Panc1 (cell line): Measurements from ENCODE around the gene ATP6V1C2. TPM values are rescaled to one million over a fixed set of nuclear protein-coding genes. Genes with fewer than 3 reads are reported as not detected.

ENCODE experiments used
- ATAC-seq: fragments of 200-7000 bp; cut with Tn5 transposase; 2 replicates; pipeline ENCODE4 v1.9.1; 2020; ENCODE audit warnings: mild to moderate bottlenecking, moderate library complexity
- BruUV-seq: library from RNA; stranded (reverse); fragments of 400-500 nt; replicated peaks from 2 replicates; lab custom pipeline; 2021; lab: Mats Ljungman, UMichigan
- CTCF ChIA-PET: fragments of 300-600 bp; sonication (Branson Sonifier 250); formaldehyde crosslinking; loops from one replicate; lab custom pipeline; 2022; ENCODE audit warnings: antibody characterized with exemption; lab: Charles Lee
- POLR2A ChIA-PET: fragments of 300-600 bp; sonication (Branson Sonifier 250); formaldehyde crosslinking; loops from one replicate; lab custom pipeline; 2022; ENCODE audit warnings: antibody characterized with exemption; lab: Charles Lee
- DNase-seq: peaks from one replicate; pipeline ENCODE4 v3.0.0-alpha.2; 2010; ENCODE audit warnings: low read depth, low spot score
- H3K27ac ChIP-seq: 2 replicates; pipeline ENCODE4 v1.5.1; 2011; ENCODE audit warnings: mild to moderate bottlenecking, low read length, inconsistent platforms
- H3K27me3 ChIP-seq: fragments of 200-500 bp; sonication (Bioruptor generic); 2 replicates; pipeline ENCODE4 v1.6.0; 2014; ENCODE audit warnings: low read length, inconsistent platforms; ENCODE audit not compliant: control insufficient read depth, insufficient read depth
- H3K36me3 ChIP-seq: fragments of 200-500 bp; sonication (Bioruptor generic); 2 replicates; pipeline ENCODE4 v1.5.1; 2014; ENCODE audit warnings: inconsistent platforms, mild to moderate bottlenecking, low read length, moderate library complexity; ENCODE audit not compliant: control insufficient read depth, insufficient read depth
- H3K4me1 ChIP-seq: 2 replicates; pipeline ENCODE4 v1.5.1; 2011; ENCODE audit warnings: inconsistent platforms, mild to moderate bottlenecking, low read length, moderate library complexity; ENCODE audit not compliant: control insufficient read depth, insufficient read depth
- H3K4me3 ChIP-seq, 2 experiments: 2 replicates each; pipeline ENCODE4 v1.5.1; 2011 to 2012; ENCODE audit warnings: low read depth in 2 of 2, low read length in 2 of 2, mild to moderate bottlenecking in 2 of 2, inconsistent platforms in 1 of 2, moderate library complexity in 1 of 2
- H3K9me3 ChIP-seq: fragments of 200-500 bp; sonication (Bioruptor generic); 2 replicates; pipeline ENCODE4 v1.5.1; 2014; ENCODE audit warnings: low read depth, mild to moderate bottlenecking, inconsistent platforms, low read length, moderate library complexity; ENCODE audit not compliant: control insufficient read depth, insufficient read depth
- POLR2AphosphoS5 ChIP-seq: IDR thresholded peaks from 2 replicates; pipeline ENCODE4 v1.6.1; 2012; ENCODE audit warnings: mild to moderate bottlenecking, low read depth, low read length, moderate library complexity
- REST ChIP-seq, 2 experiments: IDR thresholded peaks; 2 replicates each; pipeline ENCODE4 v1.6.1; 2011 to 2012; ENCODE audit warnings: low read depth in 2 of 2, control low read depth in 1 of 2, low read length in 1 of 2, mild to moderate bottlenecking in 1 of 2, moderate library complexity in 1 of 2; ENCODE audit not compliant: insufficient read depth in 1 of 2
- SIN3A ChIP-seq: IDR thresholded peaks from 2 replicates; pipeline ENCODE4 v1.6.1; 2012; ENCODE audit warnings: low read depth, mild to moderate bottlenecking, low read length, moderate library complexity, borderline replicate concordance; ENCODE audit not compliant: insufficient read depth
- TCF7L2 ChIP-seq: IDR thresholded peaks from 2 replicates; pipeline ENCODE4 v1.6.1; 2011; ENCODE audit warnings: mild to moderate bottlenecking, low read depth, low read length, inconsistent platforms
- in situ Hi-C: cut with HindIII; loops from 2 replicates; pipeline ENCODE4 v1.10.0; 2016; ENCODE audit warnings: low sequenced_read_pairs, low pct_unique_long_range_greater_than_20kb
- intact Hi-C: fragments of 100-400 bp; cut with micrococcal nuclease; formaldehyde crosslinking; loops from one replicate; pipeline ENCODE4 v1.10.0; 2022; ENCODE audit not compliant: unreplicated experiment
- total RNA-seq: library from RNA; stranded (reverse); gene quantifications from one replicate; pipeline ENCODE4 v1.2.1, GENCODE V29; 2021; ENCODE audit not compliant: unreplicated experiment
- TF ChIP-seq, protein P1 (sequence below): fragments of 450-650 bp; IDR thresholded peaks from 2 replicates; pipeline ENCODE4 v1.5.1; 2017; ENCODE audit warnings: mild to moderate bottlenecking

Gene ATP6V1C2
- total RNA-seq, 1 experiment from 2014 or later, result 0.54 TPM

DNA sequence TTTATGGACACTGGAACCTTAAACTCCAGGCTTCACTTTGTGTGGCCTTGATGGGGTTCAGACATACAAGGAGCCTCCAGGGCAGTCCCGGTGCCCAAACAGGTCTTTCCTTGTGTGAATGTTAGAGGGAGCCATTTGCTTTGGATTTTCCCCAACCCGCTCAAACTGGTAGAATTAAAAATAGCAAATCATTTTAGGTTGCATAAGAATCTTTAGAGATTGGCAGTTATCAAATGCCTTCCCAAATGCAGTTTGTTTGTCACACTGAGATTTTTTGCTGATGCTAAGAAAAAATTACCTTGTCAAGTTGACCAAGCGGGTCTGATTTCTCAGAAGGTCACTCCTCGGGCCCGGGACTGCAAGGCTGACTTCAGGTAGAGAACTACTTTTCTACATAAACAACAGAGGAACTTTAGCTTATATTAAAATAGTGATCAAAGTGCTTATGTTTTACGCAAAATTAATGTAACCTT, 36.4 kb downstream of the ATP6V1C2 start:
- BruUV-seq, result no TSS peak

DNA sequence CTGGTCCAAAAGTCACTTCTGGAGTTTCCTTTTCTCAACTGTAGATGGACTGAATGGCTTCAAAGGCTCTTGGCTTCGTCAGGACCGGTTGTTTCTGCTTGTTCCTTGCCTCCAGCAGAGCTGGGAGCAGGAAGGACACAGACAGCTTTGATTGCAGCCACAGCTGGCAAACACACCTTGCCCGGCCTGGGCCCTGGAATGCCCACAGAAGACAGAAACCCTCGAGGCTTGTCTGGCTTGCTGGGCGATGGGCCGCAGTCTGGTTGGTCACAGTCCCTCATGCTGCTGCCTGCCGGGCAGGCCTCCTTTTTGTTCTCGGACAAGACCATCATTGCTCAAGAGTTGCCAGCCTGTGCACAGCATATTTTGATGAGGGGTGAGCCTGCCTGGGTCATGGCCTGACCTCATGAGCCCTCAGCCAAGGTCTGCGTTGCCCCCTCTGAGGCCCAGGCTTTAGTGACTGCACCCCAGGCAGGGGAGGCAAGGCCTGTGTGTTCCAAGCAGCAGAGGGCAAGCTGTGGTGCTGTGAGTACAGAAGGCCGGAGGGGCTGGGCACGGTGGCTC, 37.8 kb downstream of the ATP6V1C2 start:
- DNase-seq (no peak), ATAC-seq (no peak)
- ChIA-PET POLR2A (no interaction called here), CTCF (no interaction called here)
- H3K9me3 ChIP-seq, result no peaks in the 10 kb centered on the region
- no TSS peak for BruUV-seq
- TF ChIP-seq REST (IDR thresholded peaks at IDR 0.05; ENCODE audit: insufficient read depth in 1 of 2, low read depth in 2 of 2, low read length in 1 of 2), result no peak
- TF ChIP-seq, protein P1, sequence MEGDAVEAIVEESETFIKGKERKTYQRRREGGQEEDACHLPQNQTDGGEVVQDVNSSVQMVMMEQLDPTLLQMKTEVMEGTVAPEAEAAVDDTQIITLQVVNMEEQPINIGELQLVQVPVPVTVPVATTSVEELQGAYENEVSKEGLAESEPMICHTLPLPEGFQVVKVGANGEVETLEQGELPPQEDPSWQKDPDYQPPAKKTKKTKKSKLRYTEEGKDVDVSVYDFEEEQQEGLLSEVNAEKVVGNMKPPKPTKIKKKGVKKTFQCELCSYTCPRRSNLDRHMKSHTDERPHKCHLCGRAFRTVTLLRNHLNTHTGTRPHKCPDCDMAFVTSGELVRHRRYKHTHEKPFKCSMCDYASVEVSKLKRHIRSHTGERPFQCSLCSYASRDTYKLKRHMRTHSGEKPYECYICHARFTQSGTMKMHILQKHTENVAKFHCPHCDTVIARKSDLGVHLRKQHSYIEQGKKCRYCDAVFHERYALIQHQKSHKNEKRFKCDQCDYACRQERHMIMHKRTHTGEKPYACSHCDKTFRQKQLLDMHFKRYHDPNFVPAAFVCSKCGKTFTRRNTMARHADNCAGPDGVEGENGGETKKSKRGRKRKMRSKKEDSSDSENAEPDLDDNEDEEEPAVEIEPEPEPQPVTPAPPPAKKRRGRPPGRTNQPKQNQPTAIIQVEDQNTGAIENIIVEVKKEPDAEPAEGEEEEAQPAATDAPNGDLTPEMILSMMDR, result no peak
- no peaks in the 10 kb centered on the region for H3K4me1 ChIP-seq
- intact Hi-C loops, result no loop called here
- H3K4me3 ChIP-seq, result no peak overlapping the region
- in situ Hi-C loops, result no loop called here
- no peak overlapping the region for H3K27ac ChIP-seq
- H3K36me3 ChIP-seq, result no peaks in the 10 kb centered on the region
- H3K27me3 ChIP-seq, result no peaks in the 10 kb centered on the region

More for the DNA sequence above, 36.4 kb downstream of the ATP6V1C2 start:
- DNase-seq, result no peak
- Histone ChIP-seq H3K27ac (no peak overlapping the region), H3K9me3 (no peaks in the 10 kb centered on the region), H3K4me1 (no peaks in the 10 kb centered on the region), H3K36me3 (no peaks in the 10 kb centered on the region), H3K27me3 (no peaks in the 10 kb centered on the region), H3K4me3 (no peak overlapping the region)
- intact Hi-C loops (no loop called here), in situ Hi-C loops (no loop called here)
- TF ChIP-seq REST (IDR thresholded peaks at IDR 0.05; ENCODE audit: insufficient read depth in 1 of 2, low read depth in 2 of 2, low read length in 1 of 2), result no peak
- TF ChIP-seq POLR2AphosphoS5, result no peak
- TF ChIP-seq TCF7L2, result no peak
- TF ChIP-seq, protein P1, result no peak
- TF ChIP-seq SIN3A, result no peak
- CTCF ChIA-PET, result no interaction called here
- POLR2A ChIA-PET, result no interaction called here
- ATAC-seq, result no peak
